DOHH2 (cell line): ENCODE results near the gene COMMD10.
"Not testable (repeated sequence)": the region's sequence is repeated elsewhere in the genome, so short reads cannot be mapped to it uniquely, and the experiment has no call there.

Experiments
- H3F3A ChIP-seq: fragments of 200-600 bp; sonication (generic), shearing (Covaris generic); 2 replicates; pipeline ENCODE4 v1.6.0; 2016; ENCODE audit warnings: antibody characterized with exemption, mild to moderate bottlenecking; ENCODE audit not compliant: control insufficient read depth, insufficient read depth
- H3K27ac ChIP-seq: fragments of 200-600 bp; sonication (generic); 2 replicates; pipeline ENCODE4 v1.5.1; 2014; ENCODE audit warnings: low read depth, mild to moderate bottlenecking, low read length, moderate library complexity
- H3K27me3 ChIP-seq: fragments of 200-600 bp; sonication (generic); 2 replicates; pipeline ENCODE4 v1.6.1; 2014; ENCODE audit warnings: mild to moderate bottlenecking, low read length, mixed read lengths; ENCODE audit not compliant: control insufficient read depth
- H3K36me3 ChIP-seq: fragments of 200-600 bp; sonication (generic); 2 replicates; pipeline ENCODE4 v1.6.1; 2014; ENCODE audit warnings: mild to moderate bottlenecking, low read length, moderate library complexity, mixed read lengths; ENCODE audit not compliant: control insufficient read depth
- H3K4me1 ChIP-seq: fragments of 200-600 bp; sonication (generic); 2 replicates; pipeline ENCODE4 v1.6.1; 2014; ENCODE audit warnings: mild to moderate bottlenecking, low read length, mixed read lengths; ENCODE audit not compliant: control insufficient read depth
- H3K4me2 ChIP-seq: fragments of 200-600 bp; sonication (generic); 2 replicates; pipeline ENCODE4 v1.6.0; 2014; ENCODE audit warnings: mild to moderate bottlenecking, low read length, moderate library complexity
- H3K4me3 ChIP-seq: fragments of 200-600 bp; sonication (generic); 2 replicates; pipeline ENCODE4 v1.5.1; 2014; ENCODE audit warnings: mild to moderate bottlenecking, low read length, mixed read lengths
- H3K79me2 ChIP-seq: fragments of 200-600 bp; sonication (generic); 2 replicates; pipeline ENCODE4 v1.6.1; 2014; ENCODE audit warnings: mild to moderate bottlenecking, low read length, mixed read lengths; ENCODE audit not compliant: control insufficient read depth
- H3K9me2 ChIP-seq: fragments of 200-600 bp; sonication (generic); replicated peaks from 2 replicates; pipeline ENCODE4 v1.6.1; 2014; ENCODE audit warnings: mild to moderate bottlenecking, low read length, mixed read lengths; ENCODE audit not compliant: control insufficient read depth
- H3K9me3 ChIP-seq: fragments of 200-600 bp; sonication (generic); 2 replicates; pipeline ENCODE4 v1.6.1; 2014; ENCODE audit warnings: antibody characterized with exemption, low read length, mixed read lengths; ENCODE audit not compliant: control insufficient read depth, insufficient read depth
- H4K20me1 ChIP-seq: fragments of 200-600 bp; sonication (generic); 2 replicates; pipeline ENCODE4 v1.6.0; 2014; ENCODE audit warnings: low read depth, mild to moderate bottlenecking, antibody characterized with exemption, low read length, moderate library complexity; ENCODE audit not compliant: control insufficient read depth, insufficient read depth
- EZH2phosphoT487 ChIP-seq: fragments of 200-600 bp; sonication (generic); IDR thresholded peaks from 2 replicates; pipeline ENCODE4 v1.6.1; 2017; ENCODE audit warnings: borderline replicate concordance, mild to moderate bottlenecking, antibody characterized with exemption, low read length, moderate library complexity, mixed read lengths
- TF ChIP-seq, protein P1 (sequence below): fragments of 200-600 bp; sonication (generic); IDR thresholded peaks from one replicate; pipeline ENCODE4 v1.5.1; 2014; ENCODE audit warnings: antibody characterized with exemption, mild to moderate bottlenecking, low read depth, low read length; ENCODE audit not compliant: poor library complexity, severe bottlenecking

The COMMD10 gene

DNA sequence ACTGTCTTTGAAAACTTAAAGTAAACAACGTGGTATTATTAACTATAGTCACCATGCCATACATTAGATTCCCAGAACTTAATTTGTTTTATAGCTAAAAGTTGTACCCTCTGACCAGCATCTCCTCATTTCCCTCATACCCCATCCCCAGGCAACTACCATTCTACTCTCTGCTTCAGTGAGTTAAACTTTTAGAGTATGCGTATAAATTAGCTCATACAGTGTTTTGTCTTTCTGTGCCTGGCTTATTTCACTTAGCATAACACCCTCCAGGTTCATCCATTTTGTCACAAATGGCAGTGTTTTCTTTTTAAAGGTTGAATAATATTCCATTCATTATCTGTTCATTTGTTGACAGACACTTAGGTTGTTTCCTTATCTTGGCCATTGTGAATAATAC is 14.2 kb downstream of the COMMD10 start:
- TF ChIP-seq, protein P1, sequence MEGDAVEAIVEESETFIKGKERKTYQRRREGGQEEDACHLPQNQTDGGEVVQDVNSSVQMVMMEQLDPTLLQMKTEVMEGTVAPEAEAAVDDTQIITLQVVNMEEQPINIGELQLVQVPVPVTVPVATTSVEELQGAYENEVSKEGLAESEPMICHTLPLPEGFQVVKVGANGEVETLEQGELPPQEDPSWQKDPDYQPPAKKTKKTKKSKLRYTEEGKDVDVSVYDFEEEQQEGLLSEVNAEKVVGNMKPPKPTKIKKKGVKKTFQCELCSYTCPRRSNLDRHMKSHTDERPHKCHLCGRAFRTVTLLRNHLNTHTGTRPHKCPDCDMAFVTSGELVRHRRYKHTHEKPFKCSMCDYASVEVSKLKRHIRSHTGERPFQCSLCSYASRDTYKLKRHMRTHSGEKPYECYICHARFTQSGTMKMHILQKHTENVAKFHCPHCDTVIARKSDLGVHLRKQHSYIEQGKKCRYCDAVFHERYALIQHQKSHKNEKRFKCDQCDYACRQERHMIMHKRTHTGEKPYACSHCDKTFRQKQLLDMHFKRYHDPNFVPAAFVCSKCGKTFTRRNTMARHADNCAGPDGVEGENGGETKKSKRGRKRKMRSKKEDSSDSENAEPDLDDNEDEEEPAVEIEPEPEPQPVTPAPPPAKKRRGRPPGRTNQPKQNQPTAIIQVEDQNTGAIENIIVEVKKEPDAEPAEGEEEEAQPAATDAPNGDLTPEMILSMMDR, result no peak
- no peak for TF ChIP-seq EZH2phosphoT487
- H3K4me3 ChIP-seq, result no peak overlapping the region
- H3K79me2 ChIP-seq, result no peaks in the 10 kb centered on the region
- peaks cover under 1% of the 10 kb centered on the region; the same call in 1 of the 2 replicates for H3K4me1 ChIP-seq
- no peaks in the 10 kb centered on the region for H4K20me1 ChIP-seq
- no peaks in the 10 kb centered on the region for H3F3A ChIP-seq
- no peaks in the 10 kb centered on the region for H3K9me2 ChIP-seq
- H3K36me3 ChIP-seq, result peaks cover 58% of the 10 kb centered on the region
- no peaks in the 10 kb centered on the region for H3K27me3 ChIP-seq
- H3K9me3 ChIP-seq, result no peaks in the 10 kb centered on the region
- no peak overlapping the region for H3K27ac ChIP-seq
- H3K4me2 ChIP-seq, result no peak overlapping the region

GRCh38 chr5:116104941-116105340 is 20.1 kb downstream of the COMMD10 start:
- not testable (repeated sequence) for H3K27ac ChIP-seq, H4K20me1 ChIP-seq, H3K4me3 ChIP-seq, H3K27me3 ChIP-seq, H3K9me3 ChIP-seq, H3K79me2 ChIP-seq, H3K4me2 ChIP-seq, H3K9me2 ChIP-seq, H3K4me1 ChIP-seq, H3F3A ChIP-seq
- peaks cover 21% of the 10 kb centered on the region for H3K36me3 ChIP-seq

DNA sequence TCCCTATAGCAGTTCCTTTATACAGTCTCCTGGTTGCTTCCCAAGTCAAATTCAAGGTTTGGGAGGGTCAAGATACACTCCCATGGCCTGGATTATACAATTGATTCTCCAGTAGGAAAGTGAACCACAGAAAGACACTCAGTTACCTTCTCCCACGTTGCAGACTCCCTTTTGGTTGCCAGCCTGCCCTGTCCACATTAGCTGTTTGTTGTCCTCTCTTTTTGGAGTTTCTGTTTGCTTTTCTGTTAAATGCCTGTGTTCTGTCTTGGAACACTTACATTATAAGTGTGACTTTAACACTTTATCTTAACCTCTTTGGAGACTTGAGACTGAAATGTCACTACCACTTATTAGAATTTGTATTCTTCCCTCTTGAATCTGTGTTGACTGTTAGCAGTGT is 30.3 kb downstream of the COMMD10 start:
- Histone ChIP-seq H3K36me3 (peaks cover 13% of the 10 kb centered on the region), H3F3A (0 out of 2 replicates have a peak, but pooled peaks cover 2% of the 10 kb centered on the region), H3K9me2 (no peaks in the 10 kb centered on the region), H3K4me3 (no peak overlapping the region), H4K20me1 (no peaks in the 10 kb centered on the region), H3K27ac (no peak overlapping the region), H3K4me1 (no peaks in the 10 kb centered on the region), H3K79me2 (peaks cover 21% of the 10 kb centered on the region), H3K27me3 (no peaks in the 10 kb centered on the region), H3K4me2 (no peak overlapping the region), H3K9me3 (peaks cover 9% of the 10 kb centered on the region; the same call in 1 of the 2 replicates)
- TF ChIP-seq, protein P1, result no peak
- no peak for TF ChIP-seq EZH2phosphoT487

DNA sequence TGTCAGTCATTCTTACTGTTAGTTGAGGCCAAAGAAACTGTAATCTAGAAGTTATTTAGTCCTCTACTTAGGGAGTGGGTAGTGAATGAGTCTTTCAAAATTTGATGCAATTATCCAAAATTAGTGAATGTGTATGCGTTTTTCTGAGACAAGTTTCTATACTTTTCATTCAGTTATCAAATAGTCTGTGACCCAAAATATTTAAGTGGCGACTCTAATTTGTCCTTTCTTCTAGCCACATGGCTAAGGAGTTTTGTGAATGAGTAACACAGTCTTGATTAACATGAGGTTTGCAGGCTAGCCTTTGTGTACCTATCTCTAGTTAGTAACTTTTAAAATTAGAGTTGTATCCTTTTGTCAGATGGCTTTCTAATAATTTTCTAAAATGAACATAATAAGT is 45.6 kb downstream of the COMMD10 start:
- Histone ChIP-seq H3K9me3 (no peaks in the 10 kb centered on the region), H3K4me2 (no peak overlapping the region), H3K36me3 (0 out of 2 replicates have a peak, but pooled peaks cover 2% of the 10 kb centered on the region), H3K4me1 (no peaks in the 10 kb centered on the region), H3K9me2 (no peaks in the 10 kb centered on the region), H3F3A (no peaks in the 10 kb centered on the region), H3K27ac (no peak overlapping the region), H3K27me3 (no peaks in the 10 kb centered on the region), H4K20me1 (no peaks in the 10 kb centered on the region), H3K79me2 (0 out of 2 replicates have a peak, but pooled peaks cover 2% of the 10 kb centered on the region), H3K4me3 (no peak overlapping the region)
- TF ChIP-seq EZH2phosphoT487, result no peak
- TF ChIP-seq, protein P1, result no peak
